LNCaP clone FGC (cell line): ENCODE measurements around the gene ERBB4.

Source experiments
- DNase-seq: peaks from one replicate; pipeline ENCODE4 v3.0.0-alpha.2; 2011; ENCODE audit warnings: low read depth
- H3K4me3 ChIP-seq: 2 replicates; pipeline ENCODE4 v1.5.1; 2011; ENCODE audit warnings: mild to moderate bottlenecking, low read depth, low read length, control low read depth
- CTCF ChIP-seq: IDR thresholded peaks from 2 replicates; pipeline ENCODE4 v1.5.1; 2012; ENCODE audit warnings: mild to moderate bottlenecking; ENCODE audit not compliant: control insufficient read depth, insufficient read depth; ENCODE audit errors: extremely low read depth

ERBB4 gene

GRCh38 chr2:212337486-212338343, 200.9 kb downstream of the ERBB4 start:
- no peak for DNase-seq
- no peak overlapping the region for H3K4me3 ChIP-seq
- no peak for TF ChIP-seq CTCF

GRCh38 chr2:212337036-212337435, 201.6 kb downstream of the ERBB4 start:
- no peak overlapping the region for H3K4me3 ChIP-seq
- TF ChIP-seq CTCF = no peak

GRCh38 chr2:212330263-212330662, 208.3 kb downstream of the ERBB4 start:
- DNase-seq = no peak
- TF ChIP-seq CTCF = no peak
- no peak overlapping the region for H3K4me3 ChIP-seq

More at GRCh38 chr2:212337036-212337435, 201.6 kb downstream of the ERBB4 start:
- DNase-seq = no peak

GRCh38 chr2:212328712-212329496, 209.7 kb downstream of the ERBB4 start:
- DNase-seq = no peak
- TF ChIP-seq CTCF = no peak
- H3K4me3 ChIP-seq = no peak overlapping the region

GRCh38 chr2:212328136-212328535, 210.5 kb downstream of the ERBB4 start:
- no peak overlapping the region for H3K4me3 ChIP-seq
- DNase-seq = no peak
- TF ChIP-seq CTCF = no peak

GRCh38 chr2:212327171-212327809, 211.3 kb downstream of the ERBB4 start:
- TF ChIP-seq CTCF = no peak
- no peak for DNase-seq
- no peak overlapping the region for H3K4me3 ChIP-seq
